ENCODE measurements around the gene CELSR2.

DNA sequence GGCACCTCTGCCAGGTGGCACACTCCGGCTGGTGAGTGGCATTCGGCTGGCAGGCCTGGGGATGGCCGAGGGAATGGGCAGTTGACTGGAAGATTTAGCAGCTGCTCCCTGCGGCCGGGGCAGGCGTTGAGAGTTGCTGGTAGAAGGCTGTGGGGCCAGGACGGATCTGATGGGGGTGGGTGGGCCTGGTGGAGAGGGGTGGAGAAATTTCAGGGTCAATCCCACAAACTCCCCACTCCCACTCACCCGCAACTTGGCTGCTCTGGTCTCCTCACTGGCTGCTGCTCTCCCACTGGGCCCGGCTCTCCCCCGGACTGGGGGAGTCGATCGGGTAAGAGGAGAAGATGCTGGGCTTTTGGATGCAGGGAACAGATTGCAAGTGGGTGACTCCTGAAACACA is 31.5 kb downstream of the CELSR2 start:
- TF ChIP-seq, protein P1, sequence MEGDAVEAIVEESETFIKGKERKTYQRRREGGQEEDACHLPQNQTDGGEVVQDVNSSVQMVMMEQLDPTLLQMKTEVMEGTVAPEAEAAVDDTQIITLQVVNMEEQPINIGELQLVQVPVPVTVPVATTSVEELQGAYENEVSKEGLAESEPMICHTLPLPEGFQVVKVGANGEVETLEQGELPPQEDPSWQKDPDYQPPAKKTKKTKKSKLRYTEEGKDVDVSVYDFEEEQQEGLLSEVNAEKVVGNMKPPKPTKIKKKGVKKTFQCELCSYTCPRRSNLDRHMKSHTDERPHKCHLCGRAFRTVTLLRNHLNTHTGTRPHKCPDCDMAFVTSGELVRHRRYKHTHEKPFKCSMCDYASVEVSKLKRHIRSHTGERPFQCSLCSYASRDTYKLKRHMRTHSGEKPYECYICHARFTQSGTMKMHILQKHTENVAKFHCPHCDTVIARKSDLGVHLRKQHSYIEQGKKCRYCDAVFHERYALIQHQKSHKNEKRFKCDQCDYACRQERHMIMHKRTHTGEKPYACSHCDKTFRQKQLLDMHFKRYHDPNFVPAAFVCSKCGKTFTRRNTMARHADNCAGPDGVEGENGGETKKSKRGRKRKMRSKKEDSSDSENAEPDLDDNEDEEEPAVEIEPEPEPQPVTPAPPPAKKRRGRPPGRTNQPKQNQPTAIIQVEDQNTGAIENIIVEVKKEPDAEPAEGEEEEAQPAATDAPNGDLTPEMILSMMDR (IDR thresholded peaks at IDR 0.05), result no peak
- TF ChIP-seq EP300 (IDR thresholded peaks at IDR 0.05) (no peak), POLR2AphosphoS5 (IDR thresholded peaks at IDR 0.05) (no peak), POLR2A (IDR thresholded peaks at IDR 0.05) (no peak)

All from stomach (tissue), 4 donors.